Fibroblast of pulmonary artery (primary cell): Measurements from ENCODE around the gene HOXA3.

Experiments
- DNase-seq: peaks from one replicate; pipeline ENCODE4 v3.0.0-alpha.2; 2010; ENCODE audit warnings: low read depth
- H3K4me3 ChIP-seq: replicated peaks from 2 replicates; pipeline ENCODE4 v1.5.1; 2011; ENCODE audit warnings: low read depth, mild to moderate bottlenecking, control low read depth, low read length, moderate library complexity
- CTCF ChIP-seq: IDR thresholded peaks from 2 replicates; pipeline ENCODE4 v1.5.1; 2011; ENCODE audit warnings: mild to moderate bottlenecking, control low read depth, low read length, inconsistent platforms; ENCODE audit errors: missing control alignments

Gene HOXA3

GRCh38 chr7:27166531-27167505, 14.4 kb upstream of the HOXA3 start:
- TF ChIP-seq CTCF = no peak
- DNase-seq = no peak
- H3K4me3 ChIP-seq = no peak overlapping the region

- TF ChIP-seq CTCF = no peak
- no peak for DNase-seq
- no peak overlapping the region for H3K4me3 ChIP-seq
These were observed 13.7 kb upstream of the HOXA3 start for GRCh38 chr7:27165996-27166530.

- no peak within 1 kb of the TSS for H3K4me3 ChIP-seq
- TF ChIP-seq CTCF = no peak
- no peak for DNase-seq
These were observed 13.0 kb upstream of the HOXA3 start, which contains the start of gene HOXA9 for GRCh38 chr7:27165089-27165995. Gene HOXA9 (minus strand): TSS chr7:27165537. CDS start chr7:27165457, 80 bp downstream.

- TF ChIP-seq CTCF = no peak
- no peak overlapping the region for H3K4me3 ChIP-seq
- no peak for DNase-seq
These were observed 12.1 kb upstream of the HOXA3 start for GRCh38 chr7:27164367-27165088.

- DNase-seq = no peak
- no peak for TF ChIP-seq CTCF
- no peak overlapping the region for H3K4me3 ChIP-seq
These were observed 11.6 kb upstream of the HOXA3 start for GRCh38 chr7:27164045-27164366.
